Adrenal gland (tissue), 12 donors: ENCODE data around the gene BSCL2. TPM values are rescaled to one million over a fixed set of nuclear protein-coding genes. Genes with fewer than 3 reads are reported as not detected.
A peak's percentile ranks its signal among the peaks of the same experiment; 100 is the strongest.
"Not testable (repeated sequence)": the region's sequence is repeated elsewhere in the genome, so short reads cannot be mapped to it uniquely, and the experiment has no call there.

ENCODE experiments used
- DNase-seq, 7 donors: peaks; one replicate each; pipeline ENCODE4 v3.0.0-alpha.2; 2019 to 2020
- H3K27ac ChIP-seq, 5 donors: fragments of 200-600 bp; sonication (generic) in 4 of 5; 1 replicate in 3 of 5; 2 replicates in 2 of 5; pipeline versions ENCODE4 v1.5.1 to v1.8.0; 2016 to 2020; ENCODE audit warnings: mild to moderate bottlenecking in 1 of 5
- H3K27me3 ChIP-seq: fragments of 200-600 bp; 2 replicates; pipeline ENCODE4 v1.8.0; 2021
- H3K36me3 ChIP-seq, 2 donors: fragments of 200-600 bp; replicated peaks in 1 of 2; 1 replicate in 1 of 2; 2 replicates in 1 of 2; pipeline versions ENCODE4 v1.5.1 to v1.8.0; 2018 to 2022
- H3K4me1 ChIP-seq, 2 donors: fragments of 200-600 bp; replicated peaks in 1 of 2; 1 replicate in 1 of 2; 2 replicates in 1 of 2; pipeline versions ENCODE4 v1.5.1 to v1.8.0; 2018 to 2021
- H3K4me3 ChIP-seq, 4 donors: fragments of 200-600 bp; sonication (generic) in 3 of 4; one replicate each; pipeline ENCODE4 v1.5.1; 2016 to 2018
- H3K9me3 ChIP-seq, 3 donors: fragments of 200-600 bp; sonication (generic) in 1 of 3; replicated peaks in 1 of 3; 1 replicate in 2 of 3; 2 replicates in 1 of 3; pipeline versions ENCODE4 v1.5.1 to v1.8.0; 2016 to 2021
- CTCF ChIP-seq, 6 experiments: fragments of 450-650 bp in 4 of 6; fragments of 200-600 bp in 2 of 6; sonication (generic) in 1 of 6; IDR thresholded peaks; 1 replicate in 5 of 6; 2 replicates in 1 of 6; pipeline versions ENCODE4 v1.5.1 to v1.8.0; 2016 to 2021; ENCODE audit warnings: antibody characterized with exemption in 6 of 6, mild to moderate bottlenecking in 2 of 6, moderate library complexity in 1 of 6
- POLR2A ChIP-seq, 2 donors: fragments of 450-650 bp; IDR thresholded peaks; one replicate each; pipeline ENCODE4 v1.6.1; 2017; ENCODE audit warnings: antibody characterized with exemption in 2 of 2, mild to moderate bottlenecking in 2 of 2, moderate library complexity in 1 of 2
- WGBS, 4 donors: extraction: QIAGEN DNeasy Blood & Tissue Kit in 2 of 4; methylation state at CpG; one replicate each; pipeline versions ENCODE4 v1.1.5 to v1.1.7; 2013 to 2017; 5-methylcytosine and 5-hydroxymethylcytosine counted together
- intact Hi-C, 2 donors: fragments of 100-400 bp; cut with DNase I; formaldehyde crosslinking; loops; one replicate each; pipeline versions ENCODE4 v1.14.1 to v1.15.0; 2022 to 2023
- polyA plus RNA-seq, 3 donors: library from polyadenylated mRNA; stranded (reverse); fragments of 200-250 nt in 2 of 3; fragments of 350-450 nt in 1 of 3; fragmentation: Illumina TruSeq in 1 of 3; extraction: RNeasy Lipid Tissue Mini Kit (QIAGEN cat#74804) in 1 of 3; gene quantifications; one replicate each; pipeline ENCODE4 v1.2.3, GENCODE V29; 2013 to 2014
- total RNA-seq, 9 donors: library from RNA; depleted of rRNA in 4 of 9; stranded (reverse); fragments of >200 nt in 4 of 9; fragments of 120-200 nt in 1 of 9; fragmentation: NEBNext Ultra II Directional in 1 of 9; extraction: Animal tissue kit (Norgen Biotek cat#: 25700) in 1 of 9; gene quantifications; one replicate each; pipeline versions ENCODE4 v1.1.0 to v1.2.4, GENCODE V29; 2013 to 2023
- donor health status: healthy with polysubstance abuse.
- donor health status: Bipolar disorder and iron deficiency.
- donor health status: DM: yes; HTN: yes; CAD: no.
- donor health status: DM: no; HTN: no; CAD: no.
- donor health status: DM: no; HTN: no; CAD: no.
- donor health status: DM: yes; HTN: yes; CAD: no.

The BSCL2 gene
- total and polyA plus RNA-seq, 12 donors, result 77.6 to 653 (median 131) TPM

- DNase-seq, result no peak
- 1 to 7% (median 4%) methylated on average over 4 to 16 of the region's 16 CpGs for WGBS, 4 donors
- Histone ChIP-seq H3K36me3 (peaks cover 0 to 27% of the 10 kb centered on the region in 2 donors), H3K27me3 (no peaks in the 10 kb centered on the region), H3K27ac (peak overlapping the region; percentile 58 to 91 (median 82)), H3K4me1 (peaks cover 12 to 24% of the 10 kb centered on the region in 2 donors), H3K9me3 (no peaks in the 10 kb centered on the region), H3K4me3 (peak overlapping the region; percentile 73 to 92 (median 78))
- TF ChIP-seq POLR2A (IDR thresholded peaks at IDR 0.05) (no peak), CTCF (IDR thresholded peaks at IDR 0.05) (no peak)
- intact Hi-C loops, result no loop called here
Measured at GRCh38 chr11:62678433-62678769, 28.8 kb downstream of the BSCL2 start.

GRCh38 chr11:62677714-62678113 is 29.5 kb downstream of the BSCL2 start:
- no peak for DNase-seq
- TF ChIP-seq POLR2A (IDR thresholded peaks at IDR 0.05), result no peak
- TF ChIP-seq CTCF (IDR thresholded peaks at IDR 0.05), result no peak
- 71 to 79% (median 74%) methylated on average over 15 of the region's 15 CpGs for WGBS, 4 donors
- H3K27me3 ChIP-seq, result no peaks in the 10 kb centered on the region
- peaks cover 0 to 27% of the 10 kb centered on the region in 2 donors for H3K36me3 ChIP-seq
- H3K9me3 ChIP-seq, result no peaks in the 10 kb centered on the region
- H3K4me3 ChIP-seq, result no peak overlapping the region
- intact Hi-C loops, result no loop called here
- peaks cover 14 to 31% of the 10 kb centered on the region in 2 donors for H3K4me1 ChIP-seq
- H3K27ac ChIP-seq, result peak overlapping the region in 1 of 5 donors; percentile 91

- Histone ChIP-seq H3K27ac (no peak overlapping the region), H3K36me3 (peaks cover 0 to 27% of the 10 kb centered on the region in 2 donors)
Measured at GRCh38 chr11:62677156-62677555, 30.1 kb downstream of the BSCL2 start.

GRCh38 chr11:62676698-62677097 is 30.5 kb downstream of the BSCL2 start:
- TF ChIP-seq POLR2A (IDR thresholded peaks at IDR 0.05) (no peak), CTCF (IDR thresholded peaks at IDR 0.05) (no peak)
- H3K4me1 ChIP-seq, result peaks cover 17 to 37% of the 10 kb centered on the region in 2 donors
- no peaks in the 10 kb centered on the region for H3K27me3 ChIP-seq
- H3K27ac ChIP-seq, result no peak overlapping the region
- H3K4me3 ChIP-seq, result no peak overlapping the region
- no peak for DNase-seq
- no peaks in the 10 kb centered on the region for H3K9me3 ChIP-seq
- intact Hi-C loops, result no loop called here
- 50 to 61% (median 60%) methylated on average over 2 to 6 of the region's 6 CpGs for WGBS, 4 donors
- peaks cover 0 to 27% of the 10 kb centered on the region in 2 donors for H3K36me3 ChIP-seq

More at GRCh38 chr11:62677156-62677555, 30.1 kb downstream of the BSCL2 start:
- H3K27me3 ChIP-seq, result no peaks in the 10 kb centered on the region
- DNase-seq, result no peak
- intact Hi-C loops, result no loop called here
- WGBS, 4 donors, result 72 to 84% (median 80%) methylated on average over 6 of the region's 6 CpGs
- H3K4me3 ChIP-seq, result no peak overlapping the region
- no peak for TF ChIP-seq POLR2A (IDR thresholded peaks at IDR 0.05)
- no peaks in the 10 kb centered on the region for H3K9me3 ChIP-seq
- H3K4me1 ChIP-seq, result peaks cover 17 to 37% of the 10 kb centered on the region in 2 donors

GRCh38 chr11:62675415-62675814 is 31.8 kb downstream of the BSCL2 start:
- H3K27ac ChIP-seq, intact Hi-C loops, H3K9me3 ChIP-seq, DNase-seq, H3K27me3 ChIP-seq, H3K4me3 ChIP-seq: not testable (repeated sequence)
- H3K4me1 ChIP-seq, result peaks cover 24 to 44% of the 10 kb centered on the region in 2 donors
- 90 to 94% (median 94%) methylated on average over 10 of the region's 10 CpGs for WGBS, 4 donors
- peaks cover 0 to 27% of the 10 kb centered on the region in 2 donors for H3K36me3 ChIP-seq
